Measurements from ENCODE around the gene GGCX.

DNA sequence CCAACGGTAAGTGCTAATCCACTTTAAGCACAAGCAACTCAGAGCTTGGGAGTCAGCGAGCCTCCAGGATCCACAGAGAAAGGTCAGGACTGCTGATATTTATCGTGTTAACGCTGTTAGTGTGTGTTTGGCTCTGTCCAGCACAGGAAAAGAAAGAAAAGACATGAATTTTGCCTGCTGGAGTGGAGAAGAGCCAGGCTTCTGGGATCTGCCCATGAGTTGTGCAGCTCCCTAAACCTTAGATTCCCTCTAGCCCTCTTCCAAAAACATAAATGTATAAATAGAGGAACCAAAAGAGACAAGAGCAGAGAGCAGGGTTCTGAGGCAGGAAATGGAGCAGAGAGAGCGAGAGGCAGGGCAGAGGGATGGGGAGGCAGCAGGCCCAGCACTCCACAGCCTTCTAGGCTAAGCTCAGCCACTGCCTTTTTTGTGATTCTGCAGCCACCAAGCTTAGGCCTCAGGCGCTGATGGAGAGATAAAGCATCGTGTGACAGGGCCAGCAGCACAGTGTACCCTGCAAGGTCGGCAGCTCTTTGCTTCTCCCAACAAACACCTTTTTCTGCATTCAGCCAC, 36.9 kb downstream of the GGCX start:
- no peak for TF ChIP-seq PPARD (CRISPR knock-in tag; IDR thresholded peaks at IDR 0.05)
- no peak for TF ChIP-seq EP300 (IDR thresholded peaks at IDR 0.05; ENCODE audit: low read length)

Data from K562 (cell line).